Fibroblast of gingiva (primary cell): ENCODE data around the gene RBM4.
"Not testable (repeated sequence)": the region's sequence is repeated elsewhere in the genome, so short reads cannot be mapped to it uniquely, and the experiment has no call there.

Source experiments
- DNase-seq: peaks from one replicate; pipeline ENCODE4 v3.0.0-alpha.2; 2011; ENCODE audit warnings: low read depth

The RBM4 gene

GRCh38 chr11:66638177-66639065 is at the start of gene RBM4:
RBM4 (plus strand) TSS chr11:66638703; CDS start chr11:66639712, 1,009 bp downstream.
- peak; percentile 100 for DNase-seq

GRCh38 chr11:66589315-66589714 is 49.2 kb upstream of the RBM4 start:
- DNase-seq, result not testable (repeated sequence)

GRCh38 chr11:66589996-66590675 is 48.4 kb upstream of the RBM4 start:
- DNase-seq, result no peak

GRCh38 chr11:66591175-66591574 is 47.3 kb upstream of the RBM4 start:
- no peak for DNase-seq

GRCh38 chr11:66592457-66593302 is 45.8 kb upstream of the RBM4 start, which contains the start of the genes CCDC87 and CCS:
CCDC87 (minus strand) TSS chr11:66593063; CDS start chr11:66593015, 48 bp downstream.
CCS (plus strand) TSS chr11:66593185; CDS start chr11:66593262, 77 bp downstream.
- DNase-seq, result peak; percentile 93

GRCh38 chr11:66593303-66593635 is 45.2 kb upstream of the RBM4 start:
- no peak for DNase-seq

GRCh38 chr11:66593650-66594049 is 44.9 kb upstream of the RBM4 start:
- no peak for DNase-seq

GRCh38 chr11:66595245-66595904 is 43.1 kb upstream of the RBM4 start:
- no peak for DNase-seq

- no peak for DNase-seq
Measured at GRCh38 chr11:66598993-66599392, 39.5 kb upstream of the RBM4 start.

- no peak for DNase-seq
Measured at GRCh38 chr11:66600219-66600618, 38.3 kb upstream of the RBM4 start.

GRCh38 chr11:66600631-66601233 is 37.8 kb upstream of the RBM4 start:
- DNase-seq, result peak; percentile 16

- no peak for DNase-seq
Measured at GRCh38 chr11:66603072-66603471, 35.4 kb upstream of the RBM4 start.

- DNase-seq, result no peak
Measured at GRCh38 chr11:66604155-66604554, 34.3 kb upstream of the RBM4 start.

- DNase-seq, result not testable (repeated sequence)
Measured at GRCh38 chr11:66606608-66607007, 31.9 kb upstream of the RBM4 start.

- peak; percentile 93 for DNase-seq
Measured at GRCh38 chr11:66607126-66607834, 31.2 kb upstream of the RBM4 start.

GRCh38 chr11:66609721-66610617 is 28.5 kb upstream of the RBM4 start:
- no peak for DNase-seq

- DNase-seq, result no peak
Measured at GRCh38 chr11:66612458-66612857, 26.0 kb upstream of the RBM4 start.

GRCh38 chr11:66614073-66614472 is 24.4 kb upstream of the RBM4 start:
- no peak for DNase-seq

GRCh38 chr11:66616379-66617154 is 21.9 kb upstream of the RBM4 start, which contains the start of gene RBM14:
RBM14 (plus strand) TSS chr11:66616630; CDS start chr11:66616721, 91 bp downstream.
- peak; percentile 99 for DNase-seq
